Panc1 (cell line): Measurements from ENCODE around the gene TBX21. TPM values are rescaled to one million over a fixed set of nuclear protein-coding genes. Genes with fewer than 3 reads are reported as not detected.

Source experiments
- ATAC-seq: fragments of 200-7000 bp; cut with Tn5 transposase; 2 replicates; pipeline ENCODE4 v1.9.1; 2020; ENCODE audit warnings: mild to moderate bottlenecking, moderate library complexity
- BruUV-seq: library from RNA; stranded (reverse); fragments of 400-500 nt; replicated peaks from 2 replicates; lab custom pipeline; 2021; lab: Mats Ljungman, UMichigan
- CTCF ChIA-PET: fragments of 300-600 bp; sonication (Branson Sonifier 250); formaldehyde crosslinking; loops from one replicate; lab custom pipeline; 2022; ENCODE audit warnings: antibody characterized with exemption; lab: Charles Lee
- POLR2A ChIA-PET: fragments of 300-600 bp; sonication (Branson Sonifier 250); formaldehyde crosslinking; loops from one replicate; lab custom pipeline; 2022; ENCODE audit warnings: antibody characterized with exemption; lab: Charles Lee
- DNase-seq: peaks from one replicate; pipeline ENCODE4 v3.0.0-alpha.2; 2010; ENCODE audit warnings: low read depth, low spot score
- H3K27ac ChIP-seq: 2 replicates; pipeline ENCODE4 v1.5.1; 2011; ENCODE audit warnings: mild to moderate bottlenecking, low read length, inconsistent platforms
- H3K27me3 ChIP-seq: fragments of 200-500 bp; sonication (Bioruptor generic); 2 replicates; pipeline ENCODE4 v1.6.0; 2014; ENCODE audit warnings: low read length, inconsistent platforms; ENCODE audit not compliant: control insufficient read depth, insufficient read depth
- H3K36me3 ChIP-seq: fragments of 200-500 bp; sonication (Bioruptor generic); 2 replicates; pipeline ENCODE4 v1.5.1; 2014; ENCODE audit warnings: inconsistent platforms, mild to moderate bottlenecking, low read length, moderate library complexity; ENCODE audit not compliant: control insufficient read depth, insufficient read depth
- H3K4me1 ChIP-seq: 2 replicates; pipeline ENCODE4 v1.5.1; 2011; ENCODE audit warnings: inconsistent platforms, mild to moderate bottlenecking, low read length, moderate library complexity; ENCODE audit not compliant: control insufficient read depth, insufficient read depth
- H3K4me3 ChIP-seq, 2 experiments: 2 replicates each; pipeline ENCODE4 v1.5.1; 2011 to 2012; ENCODE audit warnings: low read depth in 2 of 2, low read length in 2 of 2, mild to moderate bottlenecking in 2 of 2, inconsistent platforms in 1 of 2, moderate library complexity in 1 of 2
- H3K9me3 ChIP-seq: fragments of 200-500 bp; sonication (Bioruptor generic); 2 replicates; pipeline ENCODE4 v1.5.1; 2014; ENCODE audit warnings: low read depth, mild to moderate bottlenecking, inconsistent platforms, low read length, moderate library complexity; ENCODE audit not compliant: control insufficient read depth, insufficient read depth
- POLR2AphosphoS5 ChIP-seq: IDR thresholded peaks from 2 replicates; pipeline ENCODE4 v1.6.1; 2012; ENCODE audit warnings: mild to moderate bottlenecking, low read depth, low read length, moderate library complexity
- SIN3A ChIP-seq: IDR thresholded peaks from 2 replicates; pipeline ENCODE4 v1.6.1; 2012; ENCODE audit warnings: low read depth, mild to moderate bottlenecking, low read length, moderate library complexity, borderline replicate concordance; ENCODE audit not compliant: insufficient read depth
- TCF7L2 ChIP-seq: IDR thresholded peaks from 2 replicates; pipeline ENCODE4 v1.6.1; 2011; ENCODE audit warnings: mild to moderate bottlenecking, low read depth, low read length, inconsistent platforms
- in situ Hi-C: cut with HindIII; loops from 2 replicates; pipeline ENCODE4 v1.10.0; 2016; ENCODE audit warnings: low sequenced_read_pairs, low pct_unique_long_range_greater_than_20kb
- intact Hi-C: fragments of 100-400 bp; cut with micrococcal nuclease; formaldehyde crosslinking; loops from one replicate; pipeline ENCODE4 v1.10.0; 2022; ENCODE audit not compliant: unreplicated experiment
- total RNA-seq: library from RNA; stranded (reverse); gene quantifications from one replicate; pipeline ENCODE4 v1.2.1, GENCODE V29; 2021; ENCODE audit not compliant: unreplicated experiment
- TF ChIP-seq, protein P1 (sequence below): fragments of 450-650 bp; IDR thresholded peaks from 2 replicates; pipeline ENCODE4 v1.5.1; 2017; ENCODE audit warnings: mild to moderate bottlenecking
- TF ChIP-seq, protein P2 (sequence below), 2 experiments: IDR thresholded peaks; 2 replicates each; pipeline ENCODE4 v1.6.1; 2011 to 2012; ENCODE audit warnings: low read depth in 2 of 2, control low read depth in 1 of 2, low read length in 1 of 2, mild to moderate bottlenecking in 1 of 2, moderate library complexity in 1 of 2; ENCODE audit not compliant: insufficient read depth in 1 of 2

Gene TBX21
- total RNA-seq, 1 experiment from 2014 or later: 0.10 TPM

DNA sequence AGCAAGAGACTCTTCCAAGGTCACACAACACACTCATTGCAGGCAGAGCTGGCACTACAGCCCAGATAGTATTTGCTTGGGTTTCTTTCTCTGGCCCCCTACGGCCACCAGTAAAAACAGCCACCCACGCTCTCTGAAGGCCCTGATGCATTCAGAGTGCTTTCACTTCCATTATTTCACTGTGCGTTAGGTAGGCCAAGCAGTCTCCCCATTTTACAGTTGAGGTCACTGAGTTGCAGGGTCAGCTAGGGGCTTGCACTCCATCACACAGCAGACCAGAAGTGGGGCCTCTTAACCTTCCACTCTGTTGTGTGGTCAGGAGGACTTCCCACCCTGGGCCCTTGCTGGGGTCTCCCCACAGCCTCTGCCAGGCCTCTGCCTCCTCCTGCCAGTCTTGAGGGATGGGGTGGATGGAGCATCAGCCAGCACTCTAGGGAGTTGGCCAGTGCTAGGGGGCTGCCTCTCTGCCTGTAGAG lies 2.5 kb downstream of the TBX21 start:
- H3K4me3 ChIP-seq: no peak overlapping the region
- ChIA-PET POLR2A (no interaction called here), CTCF (no interaction called here)
- in situ Hi-C loops: no loop called here
- TF ChIP-seq, protein P1, sequence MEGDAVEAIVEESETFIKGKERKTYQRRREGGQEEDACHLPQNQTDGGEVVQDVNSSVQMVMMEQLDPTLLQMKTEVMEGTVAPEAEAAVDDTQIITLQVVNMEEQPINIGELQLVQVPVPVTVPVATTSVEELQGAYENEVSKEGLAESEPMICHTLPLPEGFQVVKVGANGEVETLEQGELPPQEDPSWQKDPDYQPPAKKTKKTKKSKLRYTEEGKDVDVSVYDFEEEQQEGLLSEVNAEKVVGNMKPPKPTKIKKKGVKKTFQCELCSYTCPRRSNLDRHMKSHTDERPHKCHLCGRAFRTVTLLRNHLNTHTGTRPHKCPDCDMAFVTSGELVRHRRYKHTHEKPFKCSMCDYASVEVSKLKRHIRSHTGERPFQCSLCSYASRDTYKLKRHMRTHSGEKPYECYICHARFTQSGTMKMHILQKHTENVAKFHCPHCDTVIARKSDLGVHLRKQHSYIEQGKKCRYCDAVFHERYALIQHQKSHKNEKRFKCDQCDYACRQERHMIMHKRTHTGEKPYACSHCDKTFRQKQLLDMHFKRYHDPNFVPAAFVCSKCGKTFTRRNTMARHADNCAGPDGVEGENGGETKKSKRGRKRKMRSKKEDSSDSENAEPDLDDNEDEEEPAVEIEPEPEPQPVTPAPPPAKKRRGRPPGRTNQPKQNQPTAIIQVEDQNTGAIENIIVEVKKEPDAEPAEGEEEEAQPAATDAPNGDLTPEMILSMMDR: no peak
- TF ChIP-seq SIN3A: no peak
- TF ChIP-seq, protein P2, sequence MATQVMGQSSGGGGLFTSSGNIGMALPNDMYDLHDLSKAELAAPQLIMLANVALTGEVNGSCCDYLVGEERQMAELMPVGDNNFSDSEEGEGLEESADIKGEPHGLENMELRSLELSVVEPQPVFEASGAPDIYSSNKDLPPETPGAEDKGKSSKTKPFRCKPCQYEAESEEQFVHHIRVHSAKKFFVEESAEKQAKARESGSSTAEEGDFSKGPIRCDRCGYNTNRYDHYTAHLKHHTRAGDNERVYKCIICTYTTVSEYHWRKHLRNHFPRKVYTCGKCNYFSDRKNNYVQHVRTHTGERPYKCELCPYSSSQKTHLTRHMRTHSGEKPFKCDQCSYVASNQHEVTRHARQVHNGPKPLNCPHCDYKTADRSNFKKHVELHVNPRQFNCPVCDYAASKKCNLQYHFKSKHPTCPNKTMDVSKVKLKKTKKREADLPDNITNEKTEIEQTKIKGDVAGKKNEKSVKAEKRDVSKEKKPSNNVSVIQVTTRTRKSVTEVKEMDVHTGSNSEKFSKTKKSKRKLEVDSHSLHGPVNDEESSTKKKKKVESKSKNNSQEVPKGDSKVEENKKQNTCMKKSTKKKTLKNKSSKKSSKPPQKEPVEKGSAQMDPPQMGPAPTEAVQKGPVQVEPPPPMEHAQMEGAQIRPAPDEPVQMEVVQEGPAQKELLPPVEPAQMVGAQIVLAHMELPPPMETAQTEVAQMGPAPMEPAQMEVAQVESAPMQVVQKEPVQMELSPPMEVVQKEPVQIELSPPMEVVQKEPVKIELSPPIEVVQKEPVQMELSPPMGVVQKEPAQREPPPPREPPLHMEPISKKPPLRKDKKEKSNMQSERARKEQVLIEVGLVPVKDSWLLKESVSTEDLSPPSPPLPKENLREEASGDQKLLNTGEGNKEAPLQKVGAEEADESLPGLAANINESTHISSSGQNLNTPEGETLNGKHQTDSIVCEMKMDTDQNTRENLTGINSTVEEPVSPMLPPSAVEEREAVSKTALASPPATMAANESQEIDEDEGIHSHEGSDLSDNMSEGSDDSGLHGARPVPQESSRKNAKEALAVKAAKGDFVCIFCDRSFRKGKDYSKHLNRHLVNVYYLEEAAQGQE (IDR thresholded peaks at IDR 0.05; ENCODE audit: insufficient read depth in 1 of 2, low read depth in 2 of 2, low read length in 1 of 2): no peak
- TF ChIP-seq TCF7L2: no peak
- no peak for TF ChIP-seq POLR2AphosphoS5
- H3K27me3 ChIP-seq: peaks cover 12% of the 10 kb centered on the region; the same call in 1 of the 2 replicates
- intact Hi-C loops: no loop called here
- no peaks in the 10 kb centered on the region for H3K4me1 ChIP-seq
- DNase-seq (no peak), ATAC-seq (no peak)
- no peaks in the 10 kb centered on the region for H3K9me3 ChIP-seq
- no peaks in the 10 kb centered on the region for H3K36me3 ChIP-seq
- no TSS peak for BruUV-seq
- H3K27ac ChIP-seq: no peak overlapping the region

DNA sequence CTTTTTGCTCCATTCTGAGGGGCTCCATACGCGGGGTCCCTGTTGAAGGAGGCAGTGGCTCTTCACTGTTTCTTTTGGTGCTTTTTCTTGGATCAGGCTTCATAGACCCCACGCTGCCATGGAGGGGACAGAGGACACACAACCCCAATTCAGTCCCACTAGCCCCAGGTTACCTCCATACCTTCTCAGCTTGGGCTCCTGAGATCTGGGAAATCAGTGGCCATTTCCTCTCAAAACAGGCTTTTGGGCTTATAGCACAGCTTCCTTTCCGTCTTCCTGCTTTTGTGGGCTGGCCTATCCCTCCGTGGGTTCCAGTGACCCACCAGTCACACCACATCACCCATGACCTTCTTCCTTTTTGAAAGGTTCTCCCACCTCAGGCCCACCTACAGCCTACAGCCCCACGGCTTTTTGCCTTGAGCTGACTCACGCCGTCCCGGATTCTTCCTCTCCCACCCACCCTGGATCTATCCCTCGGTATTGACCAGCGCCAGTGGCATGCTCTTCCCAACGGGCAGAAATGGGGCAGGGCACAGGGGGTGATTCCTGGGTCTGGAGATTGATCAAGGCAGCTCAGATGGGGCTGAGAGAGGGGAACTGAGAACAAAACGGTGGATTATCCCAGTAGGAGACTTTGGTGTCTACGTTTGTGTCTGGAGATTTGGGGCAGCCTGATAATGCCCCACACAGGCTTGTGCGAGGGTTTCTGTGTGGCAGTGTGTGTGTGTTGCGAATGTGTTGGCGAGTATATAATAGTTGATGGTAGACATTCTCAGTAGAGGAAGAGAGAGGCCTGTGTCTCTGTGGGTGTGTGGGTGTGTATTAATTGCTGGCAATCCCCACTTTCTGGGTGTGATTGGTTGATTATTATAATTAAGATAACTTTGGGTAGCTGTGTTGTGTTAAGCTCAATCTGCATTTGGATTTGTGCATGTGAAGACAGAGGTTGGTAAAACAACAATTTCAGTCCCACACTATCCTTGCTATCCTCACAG lies 3.8 kb downstream of the TBX21 start:
- BruUV-seq: no TSS peak
- no peak overlapping the region for H3K27ac ChIP-seq
- ChIA-PET CTCF (no interaction called here), POLR2A (no interaction called here)
- H3K4me3 ChIP-seq: no peak overlapping the region
- H3K27me3 ChIP-seq: peaks cover 8% of the 10 kb centered on the region; the same call in 1 of the 2 replicates
- H3K4me1 ChIP-seq: no peaks in the 10 kb centered on the region
- TF ChIP-seq, protein P2 (IDR thresholded peaks at IDR 0.05; ENCODE audit: insufficient read depth in 1 of 2, low read depth in 2 of 2, low read length in 1 of 2): no peak
- TF ChIP-seq POLR2AphosphoS5 (no peak), SIN3A (no peak), TCF7L2 (no peak)
- TF ChIP-seq, protein P1: no peak
- no peaks in the 10 kb centered on the region for H3K36me3 ChIP-seq
- in situ Hi-C loops: no loop called here
- no peak for DNase-seq
- intact Hi-C loops: no loop called here
- no peak for ATAC-seq
- no peaks in the 10 kb centered on the region for H3K9me3 ChIP-seq
